K562 (cell line): Measurements from ENCODE around the gene MYMK. TPM values are rescaled to one million over a fixed set of nuclear protein-coding genes. Genes with fewer than 3 reads are reported as not detected.
A peak's percentile ranks its signal among the peaks of the same experiment; 100 is the strongest.

Source experiments
- ARID3B ChIP-seq: fragments of 250-450 bp; sonication (Bioruptor Pico); IDR thresholded peaks from 2 replicates; pipeline ENCODE4 v1.4.0; 2020; ENCODE audit warnings: borderline replicate concordance
- CHCHD3 ChIP-seq: fragments of 250-450 bp; sonication (Bioruptor Pico); IDR thresholded peaks from 2 replicates; pipeline ENCODE4 v2.1.2; 2022; ENCODE audit warnings: mild to moderate bottlenecking
- CHD7 ChIP-seq: fragments of 200-600 bp; sonication (generic); IDR thresholded peaks from one replicate; pipeline ENCODE4 v1.6.1; 2012; ENCODE audit warnings: mild to moderate bottlenecking, low read depth, low read length, inconsistent platforms
- EP400 ChIP-seq: fragments of 450-650 bp; IDR thresholded peaks from 2 replicates; pipeline ENCODE4 v1.6.1; 2017; ENCODE audit warnings: antibody characterized with exemption, mild to moderate bottlenecking, moderate library complexity
- NFE2 ChIP-seq: IDR thresholded peaks from 2 replicates; pipeline ENCODE4 v1.6.1; 2014; ENCODE audit warnings: antibody characterized with exemption, low read depth
- PYGO2 ChIP-seq: fragments of 450-650 bp; IDR thresholded peaks from 2 replicates; pipeline ENCODE4 v1.6.1; 2016; ENCODE audit warnings: mild to moderate bottlenecking, missing genetic modification characterization, moderate library complexity, missing compliant biosample characterization
- SNAPC5 ChIP-seq: fragments of 250-450 bp; sonication (Bioruptor Pico); IDR thresholded peaks from 2 replicates; pipeline ENCODE4 v1.8.0; 2021; ENCODE audit warnings: moderate library complexity, mild to moderate bottlenecking, inconsistent platforms
- SNIP1 ChIP-seq: fragments of 450-650 bp; IDR thresholded peaks from 2 replicates; pipeline ENCODE4 v1.7.1; 2017; ENCODE audit warnings: low read depth, mild to moderate bottlenecking
- SPI1 ChIP-seq: IDR thresholded peaks from 2 replicates; pipeline ENCODE4 v1.6.1; 2011; ENCODE audit warnings: low read depth, low read length, control low read depth, borderline replicate concordance
- TFAP4 ChIP-seq: sonication (generic); formaldehyde crosslinking; IDR thresholded peaks from 2 replicates; pipeline ENCODE4 v1.8.0; 2022; ENCODE audit warnings: missing genetic modification reagents, mild to moderate bottlenecking, moderate library complexity, borderline replicate concordance
- ZFP36 ChIP-seq: fragments of 150-350 bp; IDR thresholded peaks from 2 replicates; pipeline ENCODE4 v1.6.1; 2018; ENCODE audit warnings: low read length, low read depth; ENCODE audit not compliant: partially characterized antibody
- ZNF212 ChIP-seq: fragments of 450-650 bp; formaldehyde crosslinking; IDR thresholded peaks from 2 replicates; pipeline ENCODE4 v1.4.0; 2020; ENCODE audit warnings: mild to moderate bottlenecking
- polyA plus RNA-seq, 8 experiments: library from polyadenylated mRNA; depleted of rRNA in 4 of 8; stranded (reverse) in 5 of 8; unstranded in 3 of 8; fragments of >200 nt; fragmentation: Nextera tagmentation in 2 of 8; fragmentation: Illumina TruSeq in 1 of 8; extraction: Ambion mirVana in 2 of 8; extraction: Trizol in 1 of 8; gene quantifications; 2 replicates each; pipeline versions ENCODE4 v1.2.1 to v1.2.3, GENCODE V29; 2011 to 2014; ENCODE audit warnings: inconsistent platforms in 1 of 8, missing spikeins in 1 of 8
- total RNA-seq, 7 experiments: library from RNA; depleted of rRNA in 6 of 7; stranded (reverse); fragments of >200 nt in 6 of 7; fragmentation: Illumina TruSeq in 2 of 7; extraction: Trizol in 2 of 7; gene quantifications; 2 replicates each; pipeline versions ENCODE4 v1.2.1 to v1.2.3, GENCODE V29; 2011 to 2021; ENCODE audit warnings: low replicate concordance in 1 of 7

Gene MYMK
- total and polyA plus RNA-seq, 9 of the 15 experiments (the other 6 are each of a cell fraction or from before 2014, with no cell fraction given), result not detected

- TF ChIP-seq CHD7 (no peak), ZFP36 (no peak), EP400 (no peak), SNAPC5 (CRISPR knock-in tag) (no peak), TFAP4 (CRISPR knock-in tag) (peak; percentile 76), NFE2 (no peak), ARID3B (CRISPR knock-in tag) (no peak), SPI1 (peak; percentile 19; the same call in 1 of the 2 replicates), CHCHD3 (CRISPR knock-in tag) (no peak), ZNF212 (CRISPR knock-in tag) (no peak), SNIP1 (no peak), PYGO2 (tag) (no peak)
These were observed 18.7 kb downstream of the MYMK start (continued) for GRCh38 chr9:133505901-133506652.
